Airway epithelial cell (primary cell): ENCODE measurements around the gene INA. TPM values are rescaled to one million over a fixed set of nuclear protein-coding genes. Genes with fewer than 3 reads are reported as not detected.

Experiments used
- total RNA-seq: library from RNA; depleted of rRNA; stranded (reverse); fragments of >200 nt; gene quantifications from 2 replicates; pipeline ENCODE4 v1.2.3, GENCODE V29; 2015

The INA gene
- total RNA-seq, result 2.4 and 3.7 TPM in 2 replicates

DNA sequence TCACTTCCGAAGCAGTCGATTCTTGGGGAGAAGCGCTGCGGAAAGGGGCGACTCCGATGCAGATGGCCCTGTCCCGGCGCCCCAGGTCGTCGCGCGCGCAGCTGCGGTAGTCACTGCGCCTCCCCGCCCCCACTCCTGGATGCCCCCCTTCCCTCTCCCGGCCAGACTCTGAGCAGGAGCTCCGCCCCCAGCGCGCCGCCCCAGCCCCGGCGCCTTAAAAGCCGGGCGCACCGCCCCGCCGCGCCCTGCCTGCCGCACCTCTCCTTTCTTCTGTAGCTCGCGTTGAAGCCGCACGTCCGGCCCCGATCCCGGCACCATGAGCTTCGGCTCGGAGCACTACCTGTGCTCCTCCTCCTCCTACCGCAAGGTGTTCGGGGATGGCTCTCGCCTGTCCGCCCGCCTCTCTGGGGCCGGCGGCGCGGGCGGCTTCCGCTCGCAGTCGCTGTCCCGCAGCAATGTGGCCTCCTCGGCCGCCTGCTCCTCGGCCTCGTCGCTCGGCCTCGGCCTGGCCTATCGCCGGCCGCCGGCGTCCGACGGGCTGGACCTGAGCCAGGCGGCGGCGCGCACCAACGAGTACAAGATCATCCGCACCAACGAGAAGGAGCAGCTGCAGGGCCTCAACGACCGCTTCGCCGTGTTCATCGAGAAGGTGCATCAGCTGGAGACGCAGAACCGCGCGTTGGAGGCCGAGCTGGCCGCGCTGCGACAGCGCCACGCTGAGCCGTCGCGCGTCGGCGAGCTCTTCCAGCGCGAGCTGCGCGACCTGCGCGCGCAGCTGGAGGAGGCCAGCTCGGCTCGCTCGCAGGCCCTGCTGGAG lies at the start of gene INA:
Gene INA, plus strand, starts transcription at position 243 of the 817 bp plus-strand sequence. Its CDS starts 74 bp downstream, at position 317.

DNA sequence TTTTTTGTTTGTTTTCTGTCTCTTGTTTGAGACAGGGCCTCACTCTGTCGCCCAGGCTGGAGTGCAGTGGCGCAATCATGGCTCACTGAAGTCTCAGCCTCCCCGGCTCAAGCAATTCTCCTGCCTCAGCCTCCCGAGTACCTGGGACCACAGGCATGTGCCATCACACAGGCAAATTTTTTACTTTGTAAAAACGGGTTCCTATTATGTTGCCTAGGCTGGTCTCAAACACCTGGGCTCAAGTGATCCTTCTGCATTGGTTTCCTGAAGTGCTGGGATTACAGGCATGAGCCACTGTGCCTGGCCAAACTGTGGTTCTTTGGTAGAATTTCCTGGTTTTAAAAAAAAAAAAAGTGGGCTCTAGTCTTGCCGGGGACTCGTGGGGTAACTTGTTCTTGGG lies 31.4 kb upstream of the INA start, which contains the start of gene RPEL1:
Gene RPEL1, plus strand, starts transcription at position 301 of the 400 bp plus-strand sequence. CDS start 110 bp downstream, outside the sequence.

Other genes with a start within 250 kb of the INA start
- gene NT5C2, start 83.9 kb upstream of the INA start, total RNA-seq, result 49.7 and 62.6 TPM in 2 replicates
- gene RPEL1, start 31.3 kb upstream of the INA start, total RNA-seq, result not detected in 2 replicates
- gene PCGF6, start 74.0 kb downstream of the INA start, total RNA-seq, result 10.9 and 11.8 TPM in 2 replicates
- gene TAF5, start 90.8 kb downstream of the INA start, total RNA-seq, result 5.5 and 5.6 TPM in 2 replicates
- 356 and 617 TPM in 2 replicates for gene ATP5MK, start 119.3 kb downstream of the INA start, total RNA-seq
- gene PDCD11, start 119.5 kb downstream of the INA start, total RNA-seq, result 29.4 and 39.4 TPM in 2 replicates
- 0.79 and 1.7 TPM in 2 replicates for gene CALHM2, start 175.2 kb downstream of the INA start, total RNA-seq
- gene CALHM1, start 181.8 kb downstream of the INA start, total RNA-seq, result not detected in 2 replicates
- not detected in 2 replicates for gene CALHM3, start 202.1 kb downstream of the INA start, total RNA-seq
- 0.23 and 0.35 TPM in 2 replicates for gene NEURL1, start 216.6 kb downstream of the INA start, total RNA-seq